ENCODE data around the gene POPDC2.
"Not testable (repeated sequence)": the region's sequence is repeated elsewhere in the genome, so short reads cannot be mapped to it uniquely, and the experiment has no call there.

POPDC2 gene

GRCh38 chr3:119616056-119616455 lies 44.3 kb downstream of the POPDC2 start:
- DNase-seq (ENCODE audit: low read depth in 2 of 3, low spot score in 1 of 3), result no peak

DNA sequence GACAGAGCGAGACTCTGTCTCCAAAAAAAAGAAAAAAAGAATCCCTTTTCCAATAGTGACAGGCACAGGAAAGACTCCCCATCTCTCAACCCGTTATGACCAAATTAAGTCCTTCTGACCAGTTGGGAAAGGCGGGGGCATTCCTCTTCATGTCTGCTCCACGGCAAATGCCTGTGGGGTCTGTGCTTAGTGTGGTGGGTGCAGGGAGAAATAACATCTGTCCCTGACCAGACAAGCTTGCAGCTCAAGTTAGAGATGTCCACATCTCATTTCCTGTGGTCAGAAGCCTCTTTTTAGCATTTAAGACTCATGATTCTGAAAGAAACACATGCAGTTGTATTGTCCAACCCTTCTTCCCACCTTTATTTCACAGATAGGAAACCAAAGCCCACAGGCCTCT lies 46.5 kb downstream of the POPDC2 start:
- DNase-seq (ENCODE audit: low read depth in 2 of 3, low spot score in 1 of 3), result no peak

DNA sequence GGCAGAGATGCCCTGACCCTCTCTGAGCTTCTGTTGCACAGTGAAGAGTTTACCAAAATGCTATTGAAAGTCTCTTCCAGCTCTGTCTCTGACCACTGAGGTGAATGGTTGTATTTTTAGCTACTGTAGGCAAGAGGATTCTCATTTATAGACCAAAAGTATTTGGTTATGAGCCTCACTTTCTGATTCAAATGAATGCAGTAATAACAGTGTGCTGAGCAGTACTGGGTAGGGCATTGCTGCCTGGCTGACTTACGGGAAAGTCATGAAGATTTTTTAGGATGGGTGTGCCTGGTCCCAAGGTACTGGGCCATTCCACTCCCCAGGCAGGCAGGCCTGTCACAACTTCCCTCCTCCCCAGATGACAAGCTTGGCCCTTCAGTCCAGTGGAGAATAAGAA lies 47.2 kb downstream of the POPDC2 start:
- no peak for DNase-seq (ENCODE audit: low read depth in 2 of 3, low spot score in 1 of 3)

GRCh38 chr3:119611664-119612063 lies 48.7 kb downstream of the POPDC2 start:
- DNase-seq (ENCODE audit: low read depth in 2 of 3, low spot score in 1 of 3), result no peak

- DNase-seq (ENCODE audit: low read depth in 2 of 3, low spot score in 1 of 3), result no peak
These were observed 51.1 kb downstream of the POPDC2 start for GRCh38 chr3:119609301-119609700.

GRCh38 chr3:119608405-119609000 lies 51.9 kb downstream of the POPDC2 start:
- DNase-seq (ENCODE audit: low read depth in 2 of 3, low spot score in 1 of 3), result no peak

DNA sequence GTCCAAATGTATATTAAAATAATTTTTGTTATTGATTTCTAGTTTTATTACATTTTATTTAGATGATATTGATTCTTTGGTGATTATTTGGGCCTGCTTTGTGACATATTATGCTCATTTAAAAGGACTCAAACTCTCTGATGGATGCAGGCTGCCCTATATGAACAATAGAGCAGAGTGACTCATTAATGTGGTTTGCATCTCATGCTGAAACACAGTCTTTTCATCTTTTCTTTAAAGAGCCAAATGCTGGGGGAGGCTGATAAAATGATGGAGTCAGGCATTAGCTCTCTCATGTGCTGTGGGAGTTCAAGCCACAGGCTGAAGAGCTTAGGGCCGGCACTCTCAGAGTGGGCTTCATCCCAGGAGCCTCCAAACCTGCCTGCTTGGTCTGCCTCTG lies 55.5 kb downstream of the POPDC2 start:
- no peak for DNase-seq (ENCODE audit: low read depth in 2 of 3, low spot score in 1 of 3)

GRCh38 chr3:119602676-119603075 lies 57.7 kb downstream of the POPDC2 start:
- no peak for DNase-seq (ENCODE audit: low read depth in 2 of 3, low spot score in 1 of 3)

DNA sequence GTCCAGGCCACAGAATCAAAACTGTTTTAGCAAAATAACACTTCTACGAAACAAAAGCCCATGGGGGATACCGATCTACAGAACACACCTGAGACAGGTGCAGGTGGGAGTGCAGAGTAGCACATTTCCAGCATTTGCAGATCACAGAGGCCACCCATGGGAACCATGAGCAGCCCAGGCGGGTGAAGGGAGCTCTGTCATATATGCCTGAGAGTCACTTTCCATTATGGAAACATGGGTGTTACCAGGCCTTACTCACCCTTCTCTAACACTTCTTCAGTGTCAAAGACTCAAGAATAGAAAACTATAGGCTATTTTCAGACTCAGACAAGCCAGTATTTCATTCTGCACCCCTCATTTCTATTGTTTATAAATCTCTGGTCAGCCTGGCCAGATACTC lies 59.2 kb downstream of the POPDC2 start:
- no peak for DNase-seq (ENCODE audit: low read depth in 2 of 3, low spot score in 1 of 3)

GRCh38 chr3:119600732-119601131 lies 59.7 kb downstream of the POPDC2 start:
- DNase-seq (ENCODE audit: low read depth in 2 of 3, low spot score in 1 of 3), result peak in 2 of 3 donors; percentile 3 to 12

DNA sequence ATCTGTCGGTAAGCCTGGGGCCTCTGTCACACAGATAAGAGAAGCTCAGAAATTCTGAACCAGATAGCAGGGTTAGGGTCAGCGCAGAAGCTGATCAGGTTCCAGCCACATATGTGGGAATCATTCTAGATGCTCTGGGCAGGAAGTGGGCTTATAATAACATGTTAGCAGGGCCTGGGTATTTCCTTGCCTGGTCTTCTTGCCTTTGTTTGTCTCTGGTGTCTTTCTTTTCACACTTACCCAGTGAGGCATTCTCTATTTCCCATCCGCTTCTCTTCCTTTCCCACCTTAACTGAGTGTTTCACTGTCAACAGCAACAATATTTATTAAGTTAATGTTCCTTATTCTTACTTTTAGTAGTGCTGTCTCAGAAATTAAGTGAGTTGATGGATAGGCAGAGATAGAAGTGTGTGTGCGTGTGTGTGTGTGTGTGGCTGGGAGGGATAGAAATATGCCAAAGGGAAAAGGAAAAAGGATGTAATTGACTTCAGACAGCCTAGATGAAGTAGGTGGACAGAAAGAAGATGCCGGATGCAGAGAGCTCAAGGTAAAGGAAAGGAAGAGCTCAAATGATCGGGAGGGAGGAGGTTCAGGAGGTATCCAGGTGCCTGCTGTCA lies 60.7 kb downstream of the POPDC2 start:
- DNase-seq (ENCODE audit: low read depth in 2 of 3, low spot score in 1 of 3), result no peak

DNA sequence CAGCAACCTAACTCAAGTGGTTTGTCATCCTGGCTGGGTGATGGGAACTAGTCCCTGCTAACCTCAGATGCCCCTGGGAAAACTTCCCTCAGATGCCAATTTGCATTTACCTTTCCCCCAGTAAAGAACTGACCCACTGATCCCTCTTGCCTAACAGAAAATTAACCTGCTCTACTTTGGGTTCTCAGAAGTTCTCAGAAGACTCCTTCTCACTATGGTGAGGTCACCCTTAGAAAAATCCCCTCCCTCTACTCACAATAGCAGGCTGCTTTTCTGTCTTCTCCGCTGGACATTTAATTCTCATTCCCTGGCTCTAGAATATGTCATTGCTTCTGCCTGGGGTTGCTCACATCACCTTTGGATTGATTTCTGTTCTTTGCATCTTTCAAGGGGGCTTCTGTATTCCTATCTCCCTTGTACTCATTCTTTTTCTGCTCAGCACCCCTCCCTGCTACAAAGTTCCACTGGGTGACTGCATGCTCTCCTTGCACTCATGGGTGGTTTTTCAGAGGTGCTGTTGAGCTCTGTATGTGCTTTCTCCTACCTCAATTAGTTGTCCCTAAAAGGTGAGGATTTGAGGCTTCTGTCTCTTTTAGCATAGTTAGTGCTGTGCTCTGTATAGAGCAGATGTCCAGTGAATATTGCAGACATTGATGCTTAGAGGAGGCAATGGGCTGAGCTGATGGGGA lies 61.8 kb downstream of the POPDC2 start:
- DNase-seq (ENCODE audit: low read depth in 2 of 3, low spot score in 1 of 3), result no peak

DNA sequence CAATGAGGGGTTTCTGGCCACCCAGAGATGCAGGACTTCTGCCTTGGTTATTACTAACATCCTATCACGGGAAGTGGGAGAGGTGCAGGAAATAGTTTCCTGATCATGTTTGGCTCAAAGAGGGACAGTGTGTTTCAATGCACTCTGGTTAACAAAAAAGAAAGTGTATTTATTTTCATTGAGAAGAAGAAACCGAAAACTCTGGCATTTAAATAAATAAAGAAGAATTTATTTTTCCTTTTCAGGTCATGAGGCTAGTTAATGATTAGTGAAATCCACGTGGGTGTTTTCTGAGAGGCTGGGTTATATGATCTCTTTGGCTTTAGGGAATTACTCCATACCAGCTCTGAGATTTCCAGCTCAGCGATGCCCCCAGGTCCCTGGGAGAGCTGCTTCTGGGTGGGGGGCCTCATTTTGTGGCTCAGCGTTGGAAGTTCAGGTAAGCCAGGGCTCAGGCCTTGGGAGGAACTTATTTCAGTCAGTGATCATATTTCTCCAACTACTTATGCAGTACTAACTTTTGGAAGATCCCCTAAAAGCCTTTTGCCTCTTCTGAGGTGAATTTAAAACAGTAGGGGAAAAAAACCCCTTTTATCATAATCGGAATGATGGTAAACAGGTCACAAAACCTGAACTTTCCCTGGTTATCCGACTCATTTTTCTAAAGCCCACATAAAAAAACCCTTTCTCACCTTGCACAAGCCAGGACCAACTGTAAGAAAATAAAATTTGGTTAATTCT lies 62.7 kb downstream of the POPDC2 start, which contains the start of gene PLA1A:
TSS of gene PLA1A (plus strand) at position 338 of the 741 bp plus-strand sequence. CDS start at position 367, 29 bp downstream.
- no peak for DNase-seq (ENCODE audit: low read depth in 2 of 3, low spot score in 1 of 3)

- no peak for DNase-seq (ENCODE audit: low read depth in 2 of 3, low spot score in 1 of 3)
These were observed 64.0 kb downstream of the POPDC2 start for GRCh38 chr3:119596398-119596797.

GRCh38 chr3:119595639-119596334 lies 64.6 kb downstream of the POPDC2 start:
- DNase-seq (ENCODE audit: low read depth in 2 of 3, low spot score in 1 of 3), result no peak

- DNase-seq (ENCODE audit: low read depth in 2 of 3, low spot score in 1 of 3), result not testable (repeated sequence)
These were observed 65.5 kb downstream of the POPDC2 start for GRCh38 chr3:119594929-119595328.

DNA sequence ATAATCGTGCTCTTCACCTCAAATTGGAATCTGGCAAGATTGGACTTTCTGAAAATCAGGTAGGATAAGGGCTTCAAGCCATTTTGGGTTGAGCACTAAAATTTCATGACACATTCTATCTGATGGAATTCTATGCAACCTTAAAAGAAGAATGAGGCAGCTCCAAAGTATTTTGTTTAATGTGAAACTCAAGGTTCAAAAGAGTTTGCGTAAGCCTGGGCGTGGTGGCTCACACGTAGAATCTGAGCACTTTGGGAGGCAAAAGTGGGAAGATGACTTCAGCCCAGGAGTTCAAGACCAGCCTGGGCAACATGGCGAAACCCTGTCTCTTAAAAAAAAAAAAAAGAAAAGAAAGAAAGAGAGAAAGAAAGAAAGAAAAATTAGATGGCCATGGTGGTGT lies 66.3 kb downstream of the POPDC2 start:
- no peak for DNase-seq (ENCODE audit: low read depth in 2 of 3, low spot score in 1 of 3)

- no peak for DNase-seq (ENCODE audit: low read depth in 2 of 3, low spot score in 1 of 3)
These were observed 67.5 kb downstream of the POPDC2 start for GRCh38 chr3:119592861-119593260.

Measured in stimulated activated CD4-positive, alpha-beta T cell treated with anti-CD3 and anti-CD28 coated beads, Interleukin-12 subunit alpha, Interleukin-12 subunit beta, amount 100 ng/mL, for 48 hours (primary cell).